Chondrocyte (in vitro differentiated cells): Measurements from ENCODE around the gene NARF. TPM values are rescaled to one million over a fixed set of nuclear protein-coding genes. Genes with fewer than 3 reads are reported as not detected.

Experiments used
- DNase-seq: peaks from one replicate; pipeline ENCODE4 v3.0.0; 2021; ENCODE audit warnings: mixed read lengths, low spot score
- H3K27ac Mint-ChIP-seq: one replicate; pipeline ENCODE4 v1.8.0; 2021; ENCODE audit warnings: mild to moderate bottlenecking, moderate library complexity, mixed read lengths; ENCODE audit not compliant: unreplicated experiment
- H3K27me3 Mint-ChIP-seq: 2 replicates; pipeline ENCODE4 v1.8.0; 2021; ENCODE audit warnings: low read depth, mixed read lengths
- H3K36me3 Mint-ChIP-seq: 2 replicates; pipeline ENCODE4 v1.8.0; 2021; ENCODE audit warnings: low read depth, mixed read lengths
- H3K4me1 Mint-ChIP-seq: 2 replicates; pipeline ENCODE4 v1.8.0; 2021; ENCODE audit warnings: low read depth, mild to moderate bottlenecking, mixed read lengths
- H3K4me3 Mint-ChIP-seq: one replicate; pipeline ENCODE4 v1.8.0; 2021; ENCODE audit warnings: mild to moderate bottlenecking, moderate library complexity, mixed read lengths; ENCODE audit not compliant: unreplicated experiment
- H3K9me3 Mint-ChIP-seq: 2 replicates; pipeline ENCODE4 v1.8.0; 2021; ENCODE audit warnings: low read depth, mixed read lengths
- total RNA-seq: library from RNA; stranded (reverse); gene quantifications from 3 replicates; pipeline ENCODE4 v1.2.1, GENCODE V29; 2021
- TF ChIP-seq, protein P1 (sequence below): fragments of 200-600 bp; sonication (generic); IDR thresholded peaks from 2 replicates; pipeline ENCODE4 v1.5.0; 2021; ENCODE audit warnings: antibody characterized with exemption, mild to moderate bottlenecking, moderate library complexity

NARF gene
- total RNA-seq, 1 donor from 2014 or later, result 68.9 TPM

- peaks cover 9% of the 10 kb centered on the region for H3K36me3 Mint-ChIP-seq
- no peak for DNase-seq
- H3K27me3 Mint-ChIP-seq, result no peaks in the 10 kb centered on the region
- H3K27ac Mint-ChIP-seq, result peak overlapping the region; percentile 84
- H3K9me3 Mint-ChIP-seq, result no peaks in the 10 kb centered on the region
- H3K4me1 Mint-ChIP-seq, result peaks cover 27% of the 10 kb centered on the region
- TF ChIP-seq, protein P1, sequence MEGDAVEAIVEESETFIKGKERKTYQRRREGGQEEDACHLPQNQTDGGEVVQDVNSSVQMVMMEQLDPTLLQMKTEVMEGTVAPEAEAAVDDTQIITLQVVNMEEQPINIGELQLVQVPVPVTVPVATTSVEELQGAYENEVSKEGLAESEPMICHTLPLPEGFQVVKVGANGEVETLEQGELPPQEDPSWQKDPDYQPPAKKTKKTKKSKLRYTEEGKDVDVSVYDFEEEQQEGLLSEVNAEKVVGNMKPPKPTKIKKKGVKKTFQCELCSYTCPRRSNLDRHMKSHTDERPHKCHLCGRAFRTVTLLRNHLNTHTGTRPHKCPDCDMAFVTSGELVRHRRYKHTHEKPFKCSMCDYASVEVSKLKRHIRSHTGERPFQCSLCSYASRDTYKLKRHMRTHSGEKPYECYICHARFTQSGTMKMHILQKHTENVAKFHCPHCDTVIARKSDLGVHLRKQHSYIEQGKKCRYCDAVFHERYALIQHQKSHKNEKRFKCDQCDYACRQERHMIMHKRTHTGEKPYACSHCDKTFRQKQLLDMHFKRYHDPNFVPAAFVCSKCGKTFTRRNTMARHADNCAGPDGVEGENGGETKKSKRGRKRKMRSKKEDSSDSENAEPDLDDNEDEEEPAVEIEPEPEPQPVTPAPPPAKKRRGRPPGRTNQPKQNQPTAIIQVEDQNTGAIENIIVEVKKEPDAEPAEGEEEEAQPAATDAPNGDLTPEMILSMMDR, result no peak
- no peak overlapping the region for H3K4me3 Mint-ChIP-seq
These were observed 34.2 kb downstream of the NARF start for GRCh38 chr17:82492643-82493225.

GRCh38 chr17:82493226-82493781 lies 34.8 kb downstream of the NARF start:
- peak overlapping the region; percentile 84 for H3K27ac Mint-ChIP-seq

GRCh38 chr17:82494236-82495055 lies 35.9 kb downstream of the NARF start:
- H3K27me3 Mint-ChIP-seq, result no peaks in the 10 kb centered on the region
- H3K9me3 Mint-ChIP-seq, result no peaks in the 10 kb centered on the region
- TF ChIP-seq, protein P1, result peak; percentile 91
- peak overlapping the region; percentile 46 for H3K4me3 Mint-ChIP-seq
- no peak for DNase-seq
- H3K4me1 Mint-ChIP-seq, result peaks cover 32% of the 10 kb centered on the region
- peak overlapping the region; percentile 85 for H3K27ac Mint-ChIP-seq
- H3K36me3 Mint-ChIP-seq, result no peaks in the 10 kb centered on the region

More at GRCh38 chr17:82493226-82493781, 34.8 kb downstream of the NARF start:
- Mint-ChIP-seq H3K36me3 (peaks cover 6% of the 10 kb centered on the region), H3K4me3 (no peak overlapping the region), H3K9me3 (no peaks in the 10 kb centered on the region), H3K4me1 (peaks cover 32% of the 10 kb centered on the region), H3K27me3 (no peaks in the 10 kb centered on the region)
- no peak for DNase-seq
- TF ChIP-seq, protein P1, result no peak

GRCh38 chr17:82495844-82496528 lies 37.4 kb downstream of the NARF start:
- H3K9me3 Mint-ChIP-seq, result no peaks in the 10 kb centered on the region
- TF ChIP-seq, protein P1, result no peak
- no peak for DNase-seq
- peak overlapping the region; percentile 82 for H3K4me3 Mint-ChIP-seq
- H3K4me1 Mint-ChIP-seq, result peaks cover 32% of the 10 kb centered on the region
- no peaks in the 10 kb centered on the region for H3K27me3 Mint-ChIP-seq
- no peaks in the 10 kb centered on the region for H3K36me3 Mint-ChIP-seq
- H3K27ac Mint-ChIP-seq, result peak overlapping the region; percentile 27
